Astrocyte (in vitro differentiated cells and primary cell): Measurements from ENCODE around the gene CLINT1. TPM values are rescaled to one million over a fixed set of nuclear protein-coding genes. Genes with fewer than 3 reads are reported as not detected.

Experiments used
- DNase-seq: peaks from one replicate; pipeline ENCODE4 v3.0.0-alpha.2; 2010; ENCODE audit warnings: low read depth
- FAIRE-seq: peaks from 2 replicates; lab custom pipeline; 2011; peaks lifted over from hg19 to GRCh38; lab: Jason Lieb, UNC
- H2AFZ ChIP-seq: 2 replicates; pipeline ENCODE4 v1.6.0; 2012; ENCODE audit warnings: low read depth, low read length, inconsistent platforms
- H3K27ac ChIP-seq: 2 replicates; pipeline ENCODE4 v1.5.1; 2011; ENCODE audit warnings: low read depth, low read length, inconsistent platforms
- H3K27me3 ChIP-seq: 2 replicates; pipeline ENCODE4 v1.6.0; 2011; ENCODE audit warnings: low read length, inconsistent platforms; ENCODE audit not compliant: insufficient read depth
- H3K36me3 ChIP-seq: 2 replicates; pipeline ENCODE4 v1.5.1; 2011; ENCODE audit warnings: low read length, inconsistent platforms; ENCODE audit not compliant: insufficient read depth
- H3K4me1 ChIP-seq: 2 replicates; pipeline ENCODE4 v1.5.1; 2011; ENCODE audit warnings: low read length, inconsistent platforms; ENCODE audit not compliant: insufficient read depth
- H3K4me2 ChIP-seq: 2 replicates; pipeline ENCODE4 v1.6.0; 2012; ENCODE audit warnings: low read length, inconsistent platforms
- H3K4me3 ChIP-seq: 2 replicates; pipeline ENCODE4 v1.5.1; 2011; ENCODE audit warnings: low read depth, mild to moderate bottlenecking, low read length, inconsistent platforms; ENCODE audit not compliant: insufficient read depth
- H3K79me2 ChIP-seq: 2 replicates; pipeline ENCODE4 v1.6.0; 2012; ENCODE audit warnings: mild to moderate bottlenecking, low read length, inconsistent platforms; ENCODE audit not compliant: insufficient read depth
- H3K9ac ChIP-seq: 2 replicates; pipeline ENCODE4 v1.6.0; 2012; ENCODE audit warnings: mild to moderate bottlenecking, low read length, inconsistent platforms
- H3K9me3 ChIP-seq: 2 replicates; pipeline ENCODE4 v1.5.1; 2012; ENCODE audit warnings: low read depth, mild to moderate bottlenecking, low read length, inconsistent platforms; ENCODE audit not compliant: insufficient read depth
- H4K20me1 ChIP-seq: 2 replicates; pipeline ENCODE4 v1.6.0; 2012; ENCODE audit warnings: low read length, inconsistent platforms; ENCODE audit not compliant: insufficient read depth
- H3K27ac Mint-ChIP-seq: one replicate; pipeline ENCODE4 v1.8.0; 2021; ENCODE audit warnings: mild to moderate bottlenecking, mixed read lengths; ENCODE audit not compliant: unreplicated experiment
- H3K27me3 Mint-ChIP-seq: one replicate; pipeline ENCODE4 v1.8.0; 2021; ENCODE audit warnings: low read depth, mixed read lengths; ENCODE audit not compliant: unreplicated experiment
- H3K36me3 Mint-ChIP-seq: one replicate; pipeline ENCODE4 v1.8.0; 2021; ENCODE audit warnings: low read depth, mixed read lengths; ENCODE audit not compliant: unreplicated experiment
- H3K4me1 Mint-ChIP-seq: one replicate; pipeline ENCODE4 v1.8.0; 2021; ENCODE audit warnings: low read depth, mixed read lengths; ENCODE audit not compliant: unreplicated experiment
- H3K4me3 Mint-ChIP-seq: one replicate; pipeline ENCODE4 v1.8.0; 2021; ENCODE audit warnings: mild to moderate bottlenecking, moderate library complexity, mixed read lengths; ENCODE audit not compliant: unreplicated experiment
- H3K9me3 Mint-ChIP-seq: one replicate; pipeline ENCODE4 v1.8.0; 2021; ENCODE audit warnings: mild to moderate bottlenecking, mixed read lengths; ENCODE audit not compliant: unreplicated experiment
- EZH2 ChIP-seq: IDR thresholded peaks from 2 replicates; pipeline ENCODE4 v1.6.1; 2012; ENCODE audit warnings: mild to moderate bottlenecking, low read length, inconsistent platforms; ENCODE audit not compliant: insufficient read depth
- total RNA-seq: library from RNA; stranded (reverse); gene quantifications from 2 replicates; pipeline ENCODE4 v1.2.1, GENCODE V29; 2021
- TF ChIP-seq, protein P1 (sequence below): IDR thresholded peaks from 2 replicates; pipeline ENCODE4 v1.5.1; 2011; ENCODE audit warnings: low read depth, mild to moderate bottlenecking, inconsistent platforms, low read length, moderate library complexity; ENCODE audit not compliant: insufficient read depth

The CLINT1 gene
- total RNA-seq, 1 donor from 2014 or later: 100 TPM

DNA sequence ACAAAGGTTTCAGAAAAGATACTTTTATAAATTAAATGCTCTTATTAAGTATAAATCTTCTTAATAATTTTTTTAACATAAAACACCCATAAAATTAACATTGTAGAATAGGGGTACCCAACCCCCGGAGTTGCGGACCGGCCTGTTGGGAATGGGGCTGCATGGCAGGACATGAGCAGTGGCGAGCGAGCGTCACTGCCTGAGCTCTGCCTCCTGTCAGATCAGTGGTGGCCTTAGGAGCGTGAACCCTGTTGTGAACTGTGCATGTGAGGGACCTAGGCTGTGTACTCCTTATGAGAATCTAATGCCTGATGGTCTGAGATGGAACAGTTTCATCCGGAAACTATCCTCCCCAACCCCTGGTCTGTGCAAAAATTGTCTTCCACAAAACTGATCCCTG lies 35.3 kb downstream of the CLINT1 start:
- H3K9me3 Mint-ChIP-seq: no peaks in the 10 kb centered on the region
- peaks cover 95% of the 10 kb centered on the region for H4K20me1 ChIP-seq
- H3K27ac Mint-ChIP-seq: no peak overlapping the region

DNA sequence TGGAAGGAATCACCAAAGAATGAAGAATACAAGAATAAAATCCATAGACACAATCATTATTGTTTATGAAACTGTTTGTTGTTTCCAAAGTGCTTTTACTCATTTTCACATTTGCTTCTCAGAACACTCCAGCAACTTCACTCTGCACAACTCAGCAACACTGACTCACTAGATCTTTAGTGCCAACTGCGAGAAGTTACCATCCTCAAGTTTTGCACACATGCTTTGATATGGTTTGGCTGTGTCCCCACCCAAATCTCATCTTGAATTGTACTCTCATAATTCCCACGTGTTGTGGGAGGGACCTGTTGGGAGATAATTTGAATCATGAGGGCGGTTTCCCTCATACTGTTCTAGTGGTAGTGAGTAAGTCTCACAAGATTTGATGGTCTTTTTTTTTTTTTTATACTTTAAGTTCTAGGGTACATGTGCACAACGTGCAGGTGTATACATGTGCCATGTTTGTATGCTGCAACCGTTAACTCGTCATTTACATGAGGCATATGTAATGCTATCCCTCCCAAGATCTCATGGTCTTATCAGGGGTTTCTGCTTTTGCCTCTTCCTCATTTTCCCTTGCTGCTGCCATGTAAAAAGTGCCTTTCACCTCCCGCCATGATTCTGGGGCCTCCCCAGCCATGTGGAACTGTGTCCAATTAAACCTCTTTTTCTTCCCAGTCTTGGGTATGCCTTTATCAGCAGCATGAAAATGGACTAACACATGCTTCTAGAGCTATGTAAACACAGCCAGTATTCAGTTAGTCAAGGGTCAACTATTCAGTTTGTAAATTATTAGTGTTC lies 36.9 kb downstream of the CLINT1 start:
- Mint-ChIP-seq H3K27me3 (no peaks in the 10 kb centered on the region), H3K9me3 (no peaks in the 10 kb centered on the region), H3K4me3 (peak overlapping the region; percentile 14), H3K36me3 (no peaks in the 10 kb centered on the region), H3K4me1 (peaks cover 29% of the 10 kb centered on the region), H3K27ac (no peak overlapping the region)
- TF ChIP-seq, protein P1, sequence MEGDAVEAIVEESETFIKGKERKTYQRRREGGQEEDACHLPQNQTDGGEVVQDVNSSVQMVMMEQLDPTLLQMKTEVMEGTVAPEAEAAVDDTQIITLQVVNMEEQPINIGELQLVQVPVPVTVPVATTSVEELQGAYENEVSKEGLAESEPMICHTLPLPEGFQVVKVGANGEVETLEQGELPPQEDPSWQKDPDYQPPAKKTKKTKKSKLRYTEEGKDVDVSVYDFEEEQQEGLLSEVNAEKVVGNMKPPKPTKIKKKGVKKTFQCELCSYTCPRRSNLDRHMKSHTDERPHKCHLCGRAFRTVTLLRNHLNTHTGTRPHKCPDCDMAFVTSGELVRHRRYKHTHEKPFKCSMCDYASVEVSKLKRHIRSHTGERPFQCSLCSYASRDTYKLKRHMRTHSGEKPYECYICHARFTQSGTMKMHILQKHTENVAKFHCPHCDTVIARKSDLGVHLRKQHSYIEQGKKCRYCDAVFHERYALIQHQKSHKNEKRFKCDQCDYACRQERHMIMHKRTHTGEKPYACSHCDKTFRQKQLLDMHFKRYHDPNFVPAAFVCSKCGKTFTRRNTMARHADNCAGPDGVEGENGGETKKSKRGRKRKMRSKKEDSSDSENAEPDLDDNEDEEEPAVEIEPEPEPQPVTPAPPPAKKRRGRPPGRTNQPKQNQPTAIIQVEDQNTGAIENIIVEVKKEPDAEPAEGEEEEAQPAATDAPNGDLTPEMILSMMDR: no peak
- no peak for TF ChIP-seq EZH2
- no peak overlapping the region for H3K27ac ChIP-seq
- DNase-seq (peak; percentile 35), FAIRE-seq (no peak)
- H3K36me3 ChIP-seq: no peaks in the 10 kb centered on the region
- no peaks in the 10 kb centered on the region for H3K27me3 ChIP-seq
- no peaks in the 10 kb centered on the region for H3K9me3 ChIP-seq
- peak overlapping the region; percentile 8 for H3K4me2 ChIP-seq
- H3K79me2 ChIP-seq: peaks cover 99% of the 10 kb centered on the region
- peaks cover 94% of the 10 kb centered on the region for H4K20me1 ChIP-seq
- no peak overlapping the region for H2AFZ ChIP-seq
- no peak overlapping the region for H3K4me3 ChIP-seq
- H3K9ac ChIP-seq: no peak overlapping the region
- no peaks in the 10 kb centered on the region for H3K4me1 ChIP-seq

More for the DNA sequence above, 35.3 kb downstream of the CLINT1 start:
- Mint-ChIP-seq H3K4me3 (no peak overlapping the region), H3K4me1 (peaks cover 32% of the 10 kb centered on the region), H3K27me3 (no peaks in the 10 kb centered on the region), H3K36me3 (no peaks in the 10 kb centered on the region)
- H3K4me2 ChIP-seq: no peak overlapping the region
- H3K79me2 ChIP-seq: peaks cover 99% of the 10 kb centered on the region
- FAIRE-seq (no peak), DNase-seq (no peak)
- no peak overlapping the region for H3K9ac ChIP-seq
- H2AFZ ChIP-seq: no peak overlapping the region
- TF ChIP-seq EZH2: no peak
- TF ChIP-seq, protein P1: no peak
- peaks cover 8% of the 10 kb centered on the region for H3K4me1 ChIP-seq
- H3K4me3 ChIP-seq: no peak overlapping the region
- no peaks in the 10 kb centered on the region for H3K27me3 ChIP-seq
- H3K27ac ChIP-seq: no peak overlapping the region
- no peaks in the 10 kb centered on the region for H3K36me3 ChIP-seq
- no peaks in the 10 kb centered on the region for H3K9me3 ChIP-seq

DNA sequence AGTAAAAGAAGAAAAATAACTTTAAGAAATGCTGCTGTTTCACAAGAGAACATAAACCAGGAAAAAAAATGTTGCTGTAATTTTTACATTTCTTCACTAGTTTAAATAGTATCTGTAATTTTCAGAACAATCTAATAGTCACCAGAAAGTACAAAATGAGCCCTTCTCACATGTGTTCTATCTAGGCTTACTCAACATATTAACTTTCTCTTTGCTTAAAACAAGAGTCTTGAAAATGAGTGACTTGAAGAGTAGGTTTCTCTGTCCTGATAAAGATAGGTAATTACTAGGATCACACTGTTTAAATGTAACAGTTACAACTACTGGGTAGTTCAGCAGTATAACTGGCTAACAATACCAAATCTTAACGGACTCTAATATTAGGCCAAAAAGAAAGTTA lies 37.5 kb downstream of the CLINT1 start:
- H3K36me3 ChIP-seq: no peaks in the 10 kb centered on the region
- no peak overlapping the region for H3K27ac ChIP-seq
- TF ChIP-seq, protein P1: no peak
- no peak for TF ChIP-seq EZH2
- no peaks in the 10 kb centered on the region for H3K36me3 Mint-ChIP-seq
- H3K4me1 ChIP-seq: no peaks in the 10 kb centered on the region
- H3K4me2 ChIP-seq: no peak overlapping the region
- peaks cover 29% of the 10 kb centered on the region for H3K4me1 Mint-ChIP-seq
- H2AFZ ChIP-seq: no peak overlapping the region
- peaks cover 93% of the 10 kb centered on the region for H4K20me1 ChIP-seq
- no peaks in the 10 kb centered on the region for H3K9me3 ChIP-seq
- peaks cover 95% of the 10 kb centered on the region for H3K79me2 ChIP-seq
- no peaks in the 10 kb centered on the region for H3K27me3 ChIP-seq
- DNase-seq (no peak), FAIRE-seq (no peak)
- H3K4me3 Mint-ChIP-seq: no peak overlapping the region
- H3K9ac ChIP-seq: no peak overlapping the region
- no peak overlapping the region for H3K4me3 ChIP-seq
- no peaks in the 10 kb centered on the region for H3K9me3 Mint-ChIP-seq
- peak overlapping the region; percentile 30 for H3K27ac Mint-ChIP-seq
- no peaks in the 10 kb centered on the region for H3K27me3 Mint-ChIP-seq
